Measurements from ENCODE around the gene DPH7.

- TF ChIP-seq CTCF (IDR thresholded peaks at IDR 0.05) (no peak), POLR2A (IDR thresholded peaks at IDR 0.05) (no peak)
Observed at GRCh38 chr9:137547687-137548543, 30.8 kb downstream of the DPH7 start.
